ENCODE data around the gene RBPJ. TPM values are rescaled to one million over a fixed set of nuclear protein-coding genes. Genes with fewer than 3 reads are reported as not detected.

The RBPJ gene
- total and polyA plus RNA-seq, 2 donors (not counting 1 experiment from before 2014, with no cell fraction given): 144 to 253 TPM

GRCh38 chr4:26385690-26386089 is 64.9 kb downstream of the RBPJ start:
- no peaks in the 10 kb centered on the region for H4K20me1 ChIP-seq (ENCODE audit: control insufficient read depth, extremely low read depth, insufficient read depth, low read length)
- no peaks in the 10 kb centered on the region for H3K36me3 ChIP-seq (ENCODE audit: control insufficient read depth, insufficient read depth, low read length)
- H3K27ac ChIP-seq (ENCODE audit: insufficient read depth, low read length): no peak overlapping the region
- H3K4me2 ChIP-seq (ENCODE audit: extremely low read depth, insufficient read depth, low read length): no peak overlapping the region
- DNase-seq (ENCODE audit: low read depth in 2 of 2): no peak
- no peak overlapping the region for H2AFZ ChIP-seq (ENCODE audit: low read length)
- no peak overlapping the region for H3K4me3 ChIP-seq (replicated peaks in 1 of 4; ENCODE audit: control extremely low read depth in 1 of 4, insufficient read depth in 1 of 4, low read depth in 3 of 4, low read length in 4 of 4)
- H3K79me2 ChIP-seq (ENCODE audit: control insufficient read depth, insufficient read depth, low read length): peaks cover 52% of the 10 kb centered on the region
- no peaks in the 10 kb centered on the region for H3K9me3 ChIP-seq (ENCODE audit: control insufficient read depth, insufficient read depth, low read depth, low read length)
- no peak overlapping the region for H3K9ac ChIP-seq (ENCODE audit: insufficient read depth, low read length)
- no peak for TF ChIP-seq CTCF (conservative IDR thresholded peaks at IDR 0.05 in 1 of 2, IDR thresholded peaks at IDR 0.05 in 1 of 2; ENCODE audit: low read depth in 1 of 2, low read length in 2 of 2)
- TF ChIP-seq EZH2 (IDR thresholded peaks at IDR 0.05; ENCODE audit: low read length, missing control alignments): no peak
- H3K27me3 ChIP-seq (ENCODE audit: control insufficient read depth, insufficient read depth, low read length): no peaks in the 10 kb centered on the region
- no peaks in the 10 kb centered on the region for H3K4me1 ChIP-seq (ENCODE audit: control insufficient read depth, extremely low read depth, insufficient read depth, low read length)

- Histone ChIP-seq H3K4me2 (ENCODE audit: extremely low read depth, insufficient read depth, low read length) (no peak overlapping the region), H3K79me2 (ENCODE audit: control insufficient read depth, insufficient read depth, low read length) (peaks cover 46% of the 10 kb centered on the region), H2AFZ (ENCODE audit: low read length) (no peak overlapping the region), H3K27me3 (ENCODE audit: control insufficient read depth, insufficient read depth, low read length) (no peaks in the 10 kb centered on the region), H3K9ac (ENCODE audit: insufficient read depth, low read length) (no peak overlapping the region), H3K4me3 (replicated peaks in 1 of 4; ENCODE audit: control extremely low read depth in 1 of 4, insufficient read depth in 1 of 4, low read depth in 3 of 4, low read length in 4 of 4) (no peak overlapping the region), H3K4me1 (ENCODE audit: control insufficient read depth, extremely low read depth, insufficient read depth, low read length) (no peaks in the 10 kb centered on the region), H3K36me3 (ENCODE audit: control insufficient read depth, insufficient read depth, low read length) (no peaks in the 10 kb centered on the region), H3K9me3 (ENCODE audit: control insufficient read depth, insufficient read depth, low read depth, low read length) (no peaks in the 10 kb centered on the region), H3K27ac (ENCODE audit: insufficient read depth, low read length) (no peak overlapping the region), H4K20me1 (ENCODE audit: control insufficient read depth, extremely low read depth, insufficient read depth, low read length) (no peaks in the 10 kb centered on the region)
- TF ChIP-seq CTCF (conservative IDR thresholded peaks at IDR 0.05 in 1 of 2, IDR thresholded peaks at IDR 0.05 in 1 of 2; ENCODE audit: low read depth in 1 of 2, low read length in 2 of 2) (no peak), EZH2 (IDR thresholded peaks at IDR 0.05; ENCODE audit: low read length, missing control alignments) (no peak)
- no peak for DNase-seq (ENCODE audit: low read depth in 2 of 2)
Observed at GRCh38 chr4:26386386-26386785, 65.6 kb downstream of the RBPJ start.

- H4K20me1 ChIP-seq (ENCODE audit: control insufficient read depth, extremely low read depth, insufficient read depth, low read length): no peaks in the 10 kb centered on the region
- H3K36me3 ChIP-seq (ENCODE audit: control insufficient read depth, insufficient read depth, low read length): no peaks in the 10 kb centered on the region
- DNase-seq (ENCODE audit: low read depth in 2 of 2): peak in 1 of 2 donors; percentile 35
- no peak overlapping the region for H3K9ac ChIP-seq (ENCODE audit: insufficient read depth, low read length)
- H3K4me3 ChIP-seq (replicated peaks in 1 of 4; ENCODE audit: control extremely low read depth in 1 of 4, insufficient read depth in 1 of 4, low read depth in 3 of 4, low read length in 4 of 4): no peak overlapping the region
- no peaks in the 10 kb centered on the region for H3K9me3 ChIP-seq (ENCODE audit: control insufficient read depth, insufficient read depth, low read depth, low read length)
- H3K27ac ChIP-seq (ENCODE audit: insufficient read depth, low read length): no peak overlapping the region
- H3K4me2 ChIP-seq (ENCODE audit: extremely low read depth, insufficient read depth, low read length): no peak overlapping the region
- H3K4me1 ChIP-seq (ENCODE audit: control insufficient read depth, extremely low read depth, insufficient read depth, low read length): no peaks in the 10 kb centered on the region
- H3K79me2 ChIP-seq (ENCODE audit: control insufficient read depth, insufficient read depth, low read length): peaks cover 26% of the 10 kb centered on the region
- no peaks in the 10 kb centered on the region for H3K27me3 ChIP-seq (ENCODE audit: control insufficient read depth, insufficient read depth, low read length)
- TF ChIP-seq CTCF (conservative IDR thresholded peaks at IDR 0.05 in 1 of 2, IDR thresholded peaks at IDR 0.05 in 1 of 2; ENCODE audit: low read depth in 1 of 2, low read length in 2 of 2) (no peak), EZH2 (IDR thresholded peaks at IDR 0.05; ENCODE audit: low read length, missing control alignments) (no peak)
- no peak overlapping the region for H2AFZ ChIP-seq (ENCODE audit: low read length)
Observed at GRCh38 chr4:26388671-26389070, 67.9 kb downstream of the RBPJ start.
